Measurements from ENCODE around the gene FOXRED2.
"Not testable (repeated sequence)": the region's sequence is repeated elsewhere in the genome, so short reads cannot be mapped to it uniquely, and the experiment has no call there.

The FOXRED2 gene

GRCh38 chr22:36454916-36455570, 51.8 kb downstream of the FOXRED2 start:
- peak; percentile 95 for DNase-seq (ENCODE audit: extremely low read depth, insufficient read length)
- TF ChIP-seq CTCF (IDR thresholded peaks at IDR 0.05; ENCODE audit: insufficient read depth, low read length, poor library complexity, severe bottlenecking), result no peak
- H3K4me3 ChIP-seq (replicated peaks; ENCODE audit: low read depth, low read length), result peak overlapping the region; percentile 62

DNA sequence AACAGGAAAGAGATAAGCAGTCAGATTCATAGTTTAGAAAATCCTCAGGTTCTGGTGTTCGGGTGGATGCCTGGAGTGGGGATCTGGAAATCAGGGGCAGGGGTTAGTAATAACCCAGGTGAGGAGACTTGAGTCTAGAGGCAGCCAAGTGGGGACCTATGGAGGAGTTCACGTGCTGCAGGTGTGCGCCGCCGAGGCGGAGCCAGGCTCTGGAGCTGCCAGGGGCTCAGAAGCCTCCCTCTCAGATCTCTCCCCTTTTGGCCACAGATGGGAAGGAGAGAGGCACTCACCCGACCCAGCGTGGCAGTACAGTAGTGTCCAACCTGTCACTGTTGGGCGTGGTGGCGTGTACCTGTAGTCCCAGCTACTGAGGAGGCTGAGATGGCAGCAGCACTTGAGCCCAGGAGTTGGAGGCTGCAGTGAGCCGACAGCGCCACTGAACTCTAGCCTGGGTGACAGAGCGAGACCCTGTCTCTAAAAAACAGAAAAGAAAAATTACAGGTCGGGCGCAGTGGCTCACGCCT, 52.9 kb downstream of the FOXRED2 start:
- no peak overlapping the region for H3K4me3 ChIP-seq (replicated peaks; ENCODE audit: low read depth, low read length)
- DNase-seq (ENCODE audit: extremely low read depth, insufficient read length), result no peak
- no peaks in the 10 kb centered on the region for H3K27me3 ChIP-seq (replicated peaks; ENCODE audit: control insufficient read depth, insufficient read depth, low read length)
- no peak for TF ChIP-seq CTCF (IDR thresholded peaks at IDR 0.05; ENCODE audit: insufficient read depth, low read length, poor library complexity, severe bottlenecking)
- H3K36me3 ChIP-seq (ENCODE audit: control insufficient read depth, insufficient read depth, low read length), result no peaks in the 10 kb centered on the region

More at GRCh38 chr22:36454916-36455570, 51.8 kb downstream of the FOXRED2 start:
- H3K27me3 ChIP-seq (replicated peaks; ENCODE audit: control insufficient read depth, insufficient read depth, low read length), result no peaks in the 10 kb centered on the region
- no peaks in the 10 kb centered on the region for H3K36me3 ChIP-seq (ENCODE audit: control insufficient read depth, insufficient read depth, low read length)

DNA sequence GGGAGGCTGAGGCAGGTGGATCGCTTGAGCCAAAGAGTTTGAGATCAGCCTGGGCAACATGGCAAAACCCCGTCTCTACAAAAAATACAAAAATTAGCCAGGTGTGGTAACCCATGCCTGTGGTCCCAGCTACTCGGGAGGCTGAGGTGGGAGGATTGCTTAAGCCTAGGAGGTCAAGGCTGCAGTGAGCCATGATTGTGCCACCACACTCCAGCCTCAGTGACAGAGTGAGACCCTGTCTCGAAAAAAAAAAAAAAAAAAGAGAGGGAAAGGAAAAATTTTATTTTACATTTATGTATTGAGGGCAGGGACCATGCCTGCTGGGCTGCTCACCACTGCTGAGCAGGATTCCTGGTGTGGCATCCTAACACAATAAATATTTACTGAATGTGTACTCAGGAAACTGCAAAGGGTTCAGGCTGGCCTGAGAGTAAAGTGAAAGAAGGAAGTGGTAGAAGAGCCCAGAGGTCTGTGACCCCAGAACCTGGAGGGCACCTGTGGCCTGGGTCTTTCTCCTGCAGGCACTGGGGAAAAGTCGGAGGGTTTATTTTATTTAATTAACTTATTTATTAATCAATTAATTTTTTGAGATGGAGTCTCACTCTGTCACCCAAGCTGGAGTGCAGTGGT, 53.7 kb downstream of the FOXRED2 start:
- not testable (repeated sequence) for H3K4me3 ChIP-seq (replicated peaks; ENCODE audit: low read depth, low read length); H3K27me3 ChIP-seq (replicated peaks; ENCODE audit: control insufficient read depth, insufficient read depth, low read length); DNase-seq (ENCODE audit: extremely low read depth, insufficient read length); H3K36me3 ChIP-seq (ENCODE audit: control insufficient read depth, insufficient read depth, low read length)

DNA sequence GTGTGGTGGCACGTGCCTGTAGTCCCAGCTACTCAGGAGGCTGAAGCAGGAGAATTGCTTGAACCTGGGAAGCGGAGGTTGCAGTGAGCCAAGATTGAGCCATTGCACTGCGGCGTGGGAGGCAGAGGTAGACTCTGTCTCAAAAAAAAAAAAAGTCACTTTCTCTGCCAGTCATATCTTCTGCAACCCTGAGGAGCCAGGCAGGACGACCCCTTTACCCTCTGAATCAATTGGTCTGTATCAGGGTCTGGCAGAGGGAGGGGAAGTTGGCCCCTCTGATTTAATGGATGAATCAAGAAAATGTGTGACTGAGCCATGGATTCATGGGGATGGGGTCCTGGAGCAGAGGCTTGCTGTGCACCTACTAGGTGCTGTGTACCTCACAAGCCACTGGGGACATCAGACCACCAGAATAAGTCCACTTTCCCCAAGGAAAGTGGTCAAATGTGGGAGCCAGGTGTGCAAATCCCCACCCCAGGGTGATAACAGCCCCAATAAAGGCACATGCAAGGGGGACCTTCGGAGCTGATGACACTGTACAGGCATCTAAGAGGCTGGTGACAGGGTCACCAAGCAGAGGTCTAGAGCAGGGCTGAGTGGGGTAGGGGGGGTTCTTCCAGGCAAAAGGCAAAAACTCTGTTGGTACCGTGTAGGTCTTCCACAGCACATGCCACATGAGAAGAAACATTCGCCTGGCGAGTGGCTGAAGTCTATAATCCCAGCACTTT, 54.4 kb downstream of the FOXRED2 start:
- Histone ChIP-seq H3K4me3 (replicated peaks; ENCODE audit: low read depth, low read length) (no peak overlapping the region), H3K27me3 (replicated peaks; ENCODE audit: control insufficient read depth, insufficient read depth, low read length) (no peaks in the 10 kb centered on the region), H3K36me3 (ENCODE audit: control insufficient read depth, insufficient read depth, low read length) (no peaks in the 10 kb centered on the region)
- no peak for TF ChIP-seq CTCF (IDR thresholded peaks at IDR 0.05; ENCODE audit: insufficient read depth, low read length, poor library complexity, severe bottlenecking)
- DNase-seq (ENCODE audit: extremely low read depth, insufficient read length), result no peak

DNA sequence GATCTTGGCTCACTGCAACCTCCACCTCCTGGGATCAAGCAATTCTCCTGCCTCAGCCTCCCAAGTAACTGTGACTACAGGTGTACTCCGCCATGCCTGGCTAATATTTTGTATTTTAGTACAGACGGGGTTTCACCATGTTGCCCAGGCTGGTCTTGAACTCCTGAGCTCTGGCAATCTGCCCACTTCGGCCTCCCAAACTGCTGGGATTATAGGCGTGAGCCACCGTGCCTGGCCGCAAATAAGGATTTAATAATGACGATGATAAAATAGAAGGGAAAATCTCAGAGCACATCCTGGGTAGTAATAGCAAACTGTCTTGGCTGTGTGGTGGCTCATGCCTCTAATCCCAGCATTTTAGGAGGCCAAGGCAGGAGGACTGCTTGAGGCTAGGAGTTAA, 55.9 kb downstream of the FOXRED2 start:
- H3K36me3 ChIP-seq (ENCODE audit: control insufficient read depth, insufficient read depth, low read length); DNase-seq (ENCODE audit: extremely low read depth, insufficient read length); H3K27me3 ChIP-seq (replicated peaks; ENCODE audit: control insufficient read depth, insufficient read depth, low read length); H3K4me3 ChIP-seq (replicated peaks; ENCODE audit: low read depth, low read length): not testable (repeated sequence)

- Histone ChIP-seq H3K4me3 (replicated peaks; ENCODE audit: low read depth, low read length) (no peak overlapping the region), H3K27me3 (replicated peaks; ENCODE audit: control insufficient read depth, insufficient read depth, low read length) (no peaks in the 10 kb centered on the region), H3K36me3 (ENCODE audit: control insufficient read depth, insufficient read depth, low read length) (no peaks in the 10 kb centered on the region)
- TF ChIP-seq CTCF (IDR thresholded peaks at IDR 0.05; ENCODE audit: insufficient read depth, low read length, poor library complexity, severe bottlenecking), result no peak
- no peak for DNase-seq (ENCODE audit: extremely low read depth, insufficient read length)
Observed at GRCh38 chr22:36449596-36450175, 57.2 kb downstream of the FOXRED2 start.
